ENCODE results near the gene PPL.

PPL gene

GRCh38 chr16:4880006-4880580 is 56.9 kb downstream of the PPL start:
- H3K4ac ChIP-seq (ENCODE audit: low read depth, low read length), result no peak overlapping the region
- no peak overlapping the region for H3K27ac ChIP-seq (ENCODE audit: low read depth, low read length)
- no peak for DNase-seq
- H3K56ac ChIP-seq (ENCODE audit: low read length), result no peak overlapping the region
- no peak overlapping the region for H2BK15ac ChIP-seq (replicated peaks; ENCODE audit: low read depth)
- H2BK120ac ChIP-seq (ENCODE audit: low read depth, low read length), result no peak overlapping the region
- no peak overlapping the region for H3K23ac ChIP-seq (ENCODE audit: low read length)
- H2BK5ac ChIP-seq (ENCODE audit: low read length), result no peak overlapping the region
- H3K36me3 ChIP-seq (ENCODE audit: control insufficient read depth, insufficient read depth, low read length), result peaks cover 33% of the 10 kb centered on the region
- H3K79me1 ChIP-seq (ENCODE audit: low read length), result no peaks in the 10 kb centered on the region
- H3K18ac ChIP-seq (ENCODE audit: low read length), result no peak overlapping the region
- no peak overlapping the region for H3K4me3 ChIP-seq (ENCODE audit: low read length)
- no peaks in the 10 kb centered on the region for H3K79me2 ChIP-seq (ENCODE audit: control insufficient read depth, insufficient read depth, low read length)
- H4K5ac ChIP-seq (ENCODE audit: low read length), result no peak overlapping the region
- no peaks in the 10 kb centered on the region for H3K4me1 ChIP-seq (ENCODE audit: control insufficient read depth, low read depth, low read length)
- no peak overlapping the region for H2AK5ac ChIP-seq (ENCODE audit: low read length)
- no peak overlapping the region for H3K9ac ChIP-seq (ENCODE audit: low read length)
- no peak overlapping the region for H4K8ac ChIP-seq (ENCODE audit: low read depth, low read length)
- no CpG with 5 or more reads among the region's 17 CpGs for WGBS (ENCODE audit: extremely low coverage, insufficient coverage, low lambda C conversion rate)
- no peaks in the 10 kb centered on the region for H3K27me3 ChIP-seq (ENCODE audit: insufficient read depth, low read length, poor library complexity)
- H3K4me2 ChIP-seq (ENCODE audit: low read length), result no peak overlapping the region

- no CpG with 5 or more reads among the region's 4 CpGs for WGBS (ENCODE audit: extremely low coverage, insufficient coverage, low lambda C conversion rate)
- no peak overlapping the region for H3K9ac ChIP-seq (ENCODE audit: low read length)
- DNase-seq, result no peak
- H3K4me1 ChIP-seq (ENCODE audit: control insufficient read depth, low read depth, low read length), result no peaks in the 10 kb centered on the region
- no peak overlapping the region for H3K23ac ChIP-seq (ENCODE audit: low read length)
- H2BK120ac ChIP-seq (ENCODE audit: low read depth, low read length), result no peak overlapping the region
- no peak overlapping the region for H3K56ac ChIP-seq (ENCODE audit: low read length)
- H3K79me1 ChIP-seq (ENCODE audit: low read length), result no peaks in the 10 kb centered on the region
- peaks cover 39% of the 10 kb centered on the region for H3K36me3 ChIP-seq (ENCODE audit: control insufficient read depth, insufficient read depth, low read length)
- H3K18ac ChIP-seq (ENCODE audit: low read length), result no peak overlapping the region
- H3K27ac ChIP-seq (ENCODE audit: low read depth, low read length), result no peak overlapping the region
- no peak overlapping the region for H2BK15ac ChIP-seq (replicated peaks; ENCODE audit: low read depth)
- H3K4ac ChIP-seq (ENCODE audit: low read depth, low read length), result no peak overlapping the region
- H3K79me2 ChIP-seq (ENCODE audit: control insufficient read depth, insufficient read depth, low read length), result no peaks in the 10 kb centered on the region
- H3K4me2 ChIP-seq (ENCODE audit: low read length), result no peak overlapping the region
- H4K8ac ChIP-seq (ENCODE audit: low read depth, low read length), result no peak overlapping the region
- no peak overlapping the region for H2AK5ac ChIP-seq (ENCODE audit: low read length)
- H4K5ac ChIP-seq (ENCODE audit: low read length), result no peak overlapping the region
- no peak overlapping the region for H3K4me3 ChIP-seq (ENCODE audit: low read length)
- H3K27me3 ChIP-seq (ENCODE audit: insufficient read depth, low read length, poor library complexity), result no peaks in the 10 kb centered on the region
- H2BK5ac ChIP-seq (ENCODE audit: low read length), result no peak overlapping the region
Measured at GRCh38 chr16:4879049-4879448, 57.9 kb downstream of the PPL start.

GRCh38 chr16:4877380-4877685 is 59.6 kb downstream of the PPL start:
- Histone ChIP-seq H4K8ac (ENCODE audit: low read depth, low read length) (no peak overlapping the region), H4K5ac (ENCODE audit: low read length) (no peak overlapping the region), H3K4ac (ENCODE audit: low read depth, low read length) (no peak overlapping the region), H3K36me3 (ENCODE audit: control insufficient read depth, insufficient read depth, low read length) (peaks cover 41% of the 10 kb centered on the region), H3K4me2 (ENCODE audit: low read length) (no peak overlapping the region), H3K4me1 (ENCODE audit: control insufficient read depth, low read depth, low read length) (no peaks in the 10 kb centered on the region), H2BK15ac (replicated peaks; ENCODE audit: low read depth) (no peak overlapping the region), H3K79me1 (ENCODE audit: low read length) (no peaks in the 10 kb centered on the region), H3K18ac (ENCODE audit: low read length) (no peak overlapping the region), H3K9ac (ENCODE audit: low read length) (no peak overlapping the region), H3K56ac (ENCODE audit: low read length) (no peak overlapping the region), H2BK120ac (ENCODE audit: low read depth, low read length) (no peak overlapping the region), H3K23ac (ENCODE audit: low read length) (no peak overlapping the region), H3K4me3 (ENCODE audit: low read length) (no peak overlapping the region), H3K27ac (ENCODE audit: low read depth, low read length) (no peak overlapping the region), H2BK5ac (ENCODE audit: low read length) (no peak overlapping the region), H3K79me2 (ENCODE audit: control insufficient read depth, insufficient read depth, low read length) (no peaks in the 10 kb centered on the region), H2AK5ac (ENCODE audit: low read length) (no peak overlapping the region), H3K27me3 (ENCODE audit: insufficient read depth, low read length, poor library complexity) (no peaks in the 10 kb centered on the region)
- DNase-seq, result no peak
- no CpG with 5 or more reads among the region's 14 CpGs for WGBS (ENCODE audit: extremely low coverage, insufficient coverage, low lambda C conversion rate)

- no peak overlapping the region for H4K5ac ChIP-seq (ENCODE audit: low read length)
- DNase-seq, result no peak
- H3K4me2 ChIP-seq (ENCODE audit: low read length), result no peak overlapping the region
Measured at GRCh38 chr16:4876646-4877379, 60.1 kb downstream of the PPL start.

GRCh38 chr16:4874666-4875065 is 62.3 kb downstream of the PPL start:
- Histone ChIP-seq H2AK5ac (ENCODE audit: low read length) (no peak overlapping the region), H3K9ac (ENCODE audit: low read length) (no peak overlapping the region), H3K56ac (ENCODE audit: low read length) (no peak overlapping the region), H2BK5ac (ENCODE audit: low read length) (no peak overlapping the region), H3K79me2 (ENCODE audit: control insufficient read depth, insufficient read depth, low read length) (no peaks in the 10 kb centered on the region), H4K5ac (ENCODE audit: low read length) (no peak overlapping the region), H3K23ac (ENCODE audit: low read length) (no peak overlapping the region), H3K4ac (ENCODE audit: low read depth, low read length) (no peak overlapping the region), H4K8ac (ENCODE audit: low read depth, low read length) (no peak overlapping the region), H3K27me3 (ENCODE audit: insufficient read depth, low read length, poor library complexity) (no peaks in the 10 kb centered on the region), H2BK15ac (replicated peaks; ENCODE audit: low read depth) (no peak overlapping the region), H3K4me2 (ENCODE audit: low read length) (no peak overlapping the region), H3K36me3 (ENCODE audit: control insufficient read depth, insufficient read depth, low read length) (peaks cover 36% of the 10 kb centered on the region), H3K4me3 (ENCODE audit: low read length) (no peak overlapping the region), H3K27ac (ENCODE audit: low read depth, low read length) (no peak overlapping the region), H2BK120ac (ENCODE audit: low read depth, low read length) (no peak overlapping the region), H3K79me1 (ENCODE audit: low read length) (no peaks in the 10 kb centered on the region), H3K18ac (ENCODE audit: low read length) (no peak overlapping the region), H3K4me1 (ENCODE audit: control insufficient read depth, low read depth, low read length) (no peaks in the 10 kb centered on the region)
- no CpG with 5 or more reads among the region's 8 CpGs for WGBS (ENCODE audit: extremely low coverage, insufficient coverage, low lambda C conversion rate)
- no peak for DNase-seq

More at GRCh38 chr16:4876646-4877379, 60.1 kb downstream of the PPL start:
- H3K79me2 ChIP-seq (ENCODE audit: control insufficient read depth, insufficient read depth, low read length), result no peaks in the 10 kb centered on the region
- H2BK120ac ChIP-seq (ENCODE audit: low read depth, low read length), result no peak overlapping the region
- peaks cover 43% of the 10 kb centered on the region for H3K36me3 ChIP-seq (ENCODE audit: control insufficient read depth, insufficient read depth, low read length)
- H3K4me3 ChIP-seq (ENCODE audit: low read length), result no peak overlapping the region
- H3K4me1 ChIP-seq (ENCODE audit: control insufficient read depth, low read depth, low read length), result no peaks in the 10 kb centered on the region
- H2AK5ac ChIP-seq (ENCODE audit: low read length), result no peak overlapping the region
- no peak overlapping the region for H3K27ac ChIP-seq (ENCODE audit: low read depth, low read length)
- H3K56ac ChIP-seq (ENCODE audit: low read length), result no peak overlapping the region
- no peak overlapping the region for H3K18ac ChIP-seq (ENCODE audit: low read length)
- H3K9ac ChIP-seq (ENCODE audit: low read length), result no peak overlapping the region
- no peak overlapping the region for H3K23ac ChIP-seq (ENCODE audit: low read length)
- no peak overlapping the region for H3K4ac ChIP-seq (ENCODE audit: low read depth, low read length)
- H3K27me3 ChIP-seq (ENCODE audit: insufficient read depth, low read length, poor library complexity), result no peaks in the 10 kb centered on the region
- WGBS (ENCODE audit: extremely low coverage, insufficient coverage, low lambda C conversion rate), result no CpG with 5 or more reads among the region's 11 CpGs
- H2BK5ac ChIP-seq (ENCODE audit: low read length), result no peak overlapping the region
- H4K8ac ChIP-seq (ENCODE audit: low read depth, low read length), result no peak overlapping the region
- no peaks in the 10 kb centered on the region for H3K79me1 ChIP-seq (ENCODE audit: low read length)
- no peak overlapping the region for H2BK15ac ChIP-seq (replicated peaks; ENCODE audit: low read depth)

- Histone ChIP-seq H3K23ac (ENCODE audit: low read length) (no peak overlapping the region), H2BK120ac (ENCODE audit: low read depth, low read length) (no peak overlapping the region), H3K36me3 (ENCODE audit: control insufficient read depth, insufficient read depth, low read length) (peaks cover 36% of the 10 kb centered on the region), H2BK15ac (replicated peaks; ENCODE audit: low read depth) (no peak overlapping the region), H3K18ac (ENCODE audit: low read length) (no peak overlapping the region), H2AK5ac (ENCODE audit: low read length) (no peak overlapping the region), H3K9ac (ENCODE audit: low read length) (no peak overlapping the region), H3K4ac (ENCODE audit: low read depth, low read length) (no peak overlapping the region), H3K27ac (ENCODE audit: low read depth, low read length) (no peak overlapping the region), H3K4me3 (ENCODE audit: low read length) (no peak overlapping the region), H3K79me1 (ENCODE audit: low read length) (peaks cover 4% of the 10 kb centered on the region), H4K5ac (ENCODE audit: low read length) (no peak overlapping the region), H4K8ac (ENCODE audit: low read depth, low read length) (no peak overlapping the region), H3K79me2 (ENCODE audit: control insufficient read depth, insufficient read depth, low read length) (no peaks in the 10 kb centered on the region), H2BK5ac (ENCODE audit: low read length) (no peak overlapping the region), H3K4me1 (ENCODE audit: control insufficient read depth, low read depth, low read length) (no peaks in the 10 kb centered on the region), H3K4me2 (ENCODE audit: low read length) (no peak overlapping the region), H3K27me3 (ENCODE audit: insufficient read depth, low read length, poor library complexity) (no peaks in the 10 kb centered on the region), H3K56ac (ENCODE audit: low read length) (no peak overlapping the region)
- DNase-seq, result no peak
- no CpG with 5 or more reads among the region's 3 CpGs for WGBS (ENCODE audit: extremely low coverage, insufficient coverage, low lambda C conversion rate)
Measured at GRCh38 chr16:4873091-4873490, 63.9 kb downstream of the PPL start.
